AG09319 (cell line): ENCODE results near the gene OPA1.

ENCODE experiments used
- DNase-seq: peaks from one replicate; pipeline ENCODE4 v3.0.0-alpha.2; 2010; ENCODE audit warnings: low read depth; ENCODE audit errors: extremely low read depth
- CTCF ChIP-seq: IDR thresholded peaks from 2 replicates; pipeline ENCODE4 v1.5.1; 2011; ENCODE audit warnings: low read depth, mild to moderate bottlenecking, inconsistent platforms, low read length, moderate library complexity

Gene OPA1

DNA sequence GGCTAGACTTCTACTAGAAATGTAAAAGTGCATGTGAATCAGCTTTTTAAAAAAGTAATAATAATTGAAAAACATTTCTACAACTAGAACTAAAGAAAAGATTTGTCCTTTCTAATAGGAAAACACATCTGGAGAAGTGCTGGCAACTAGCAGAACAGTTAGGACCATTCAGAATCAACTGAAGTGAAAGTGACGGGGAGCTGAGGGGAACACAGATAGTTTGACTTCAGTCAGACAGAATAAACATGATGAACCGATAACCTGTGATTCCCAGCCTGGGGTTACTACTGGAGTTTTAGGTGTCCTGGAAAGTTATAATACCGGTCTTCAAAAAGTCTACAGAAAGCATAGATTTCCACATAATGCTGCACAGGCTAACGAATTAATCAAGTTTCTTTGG, 28.1 kb downstream of the OPA1 start:
- no peak for TF ChIP-seq CTCF
- DNase-seq, result no peak

GRCh38 chr3:193630005-193630404, 37.0 kb downstream of the OPA1 start:
- no peak for DNase-seq

GRCh38 chr3:193637831-193638230, 44.8 kb downstream of the OPA1 start:
- TF ChIP-seq CTCF, result no peak
- DNase-seq, result no peak

More at GRCh38 chr3:193630005-193630404, 37.0 kb downstream of the OPA1 start:
- TF ChIP-seq CTCF, result no peak

DNA sequence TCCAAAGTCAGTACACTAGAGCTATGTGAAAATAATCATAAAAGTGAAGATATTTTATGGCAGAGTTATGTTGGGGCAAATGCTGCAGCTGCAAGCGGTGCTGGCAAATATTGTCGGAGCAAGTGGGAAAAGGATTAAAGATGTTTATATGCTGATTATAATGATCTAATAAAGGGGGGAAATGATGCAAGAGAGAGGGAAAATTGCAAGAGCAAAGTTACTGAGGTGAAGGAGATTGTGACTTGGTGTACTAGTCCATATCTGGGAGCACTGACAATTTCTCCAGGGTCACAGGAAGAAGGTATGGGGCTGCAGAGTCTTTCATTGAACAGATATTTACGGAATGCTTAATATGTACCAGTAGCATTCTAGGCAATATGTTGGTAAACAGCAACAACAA, 45.8 kb downstream of the OPA1 start:
- DNase-seq, result no peak
- TF ChIP-seq CTCF, result no peak

DNA sequence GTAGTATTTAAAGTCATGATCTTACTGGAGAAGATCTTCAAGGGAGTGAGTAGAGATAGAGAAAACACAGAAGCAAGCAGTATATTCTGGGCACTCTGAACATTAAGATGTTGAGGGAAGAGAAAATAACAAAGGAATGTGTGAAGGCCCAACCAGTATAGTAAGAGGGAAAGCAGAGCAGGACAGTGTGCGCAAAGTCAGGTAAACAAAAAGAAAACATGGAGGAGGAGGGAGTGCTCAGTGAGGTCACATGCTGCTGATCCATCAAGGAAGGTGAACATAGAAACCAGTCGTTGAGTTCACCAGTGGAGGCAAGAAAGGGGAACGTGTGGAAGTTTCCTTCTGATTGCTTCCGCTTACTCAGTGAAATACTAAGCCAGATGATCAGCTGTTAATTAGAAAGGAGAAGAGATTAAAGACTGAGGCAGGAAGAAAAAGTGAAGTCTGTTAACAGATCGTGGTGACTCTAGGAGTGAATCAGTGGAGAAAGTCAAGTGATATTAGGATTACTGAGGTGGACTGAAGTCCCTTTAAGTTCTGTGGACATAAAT, 47.2 kb downstream of the OPA1 start:
- DNase-seq, result no peak
- no peak for TF ChIP-seq CTCF

- DNase-seq, result no peak
- TF ChIP-seq CTCF, result no peak
These were observed 47.9 kb downstream of the OPA1 start for GRCh38 chr3:193640728-193641439.

- DNase-seq, result no peak
- TF ChIP-seq CTCF, result no peak
These were observed 48.4 kb downstream of the OPA1 start for GRCh38 chr3:193641440-193641775.
